ENCODE results near the gene CFAP410. TPM values are rescaled to one million over a fixed set of nuclear protein-coding genes. Genes with fewer than 3 reads are reported as not detected.
"Not testable (repeated sequence)": the region's sequence is repeated elsewhere in the genome, so short reads cannot be mapped to it uniquely, and the experiment has no call there.

CFAP410 gene
- total RNA-seq, 2 experiments from 2014 or later = 13.2 to 14.8 TPM

- H3K27ac Mint-ChIP-seq; CTCF ChIA-PET; DNase-seq; H3K9me3 Mint-ChIP-seq; H3K27me3 Mint-ChIP-seq (ENCODE audit: low read depth); intact Hi-C loops (cut with micrococcal nuclease); H3K4me3 Mint-ChIP-seq; H3K36me3 Mint-ChIP-seq (ENCODE audit: low read depth): not testable (repeated sequence)
- peaks cover 14% of the 10 kb centered on the region for H3K4me1 Mint-ChIP-seq (ENCODE audit: low read depth)
These were observed 3.8 kb upstream of the CFAP410 start for GRCh38 chr21:44342981-44343380.

GRCh38 chr21:44341726-44342458 lies 2.7 kb upstream of the CFAP410 start:
- H3K27ac Mint-ChIP-seq; H3K27me3 Mint-ChIP-seq (ENCODE audit: low read depth); H3K36me3 Mint-ChIP-seq (ENCODE audit: low read depth); H3K4me3 Mint-ChIP-seq; H3K9me3 Mint-ChIP-seq; DNase-seq; intact Hi-C loops (cut with micrococcal nuclease): not testable (repeated sequence)
- CTCF ChIA-PET = interaction anchor here (0.9 kb wide), 1 partner anchor 44 kb away, joined by 5 read pairs; no protein-coding TSS in a partner anchor
- peaks cover 14% of the 10 kb centered on the region for H3K4me1 Mint-ChIP-seq (ENCODE audit: low read depth)

GRCh38 chr21:44337941-44338895 lies 972 bp downstream of the CFAP410 start:
- Mint-ChIP-seq H3K4me3 (peak overlapping the region; percentile 48), H3K27me3 (ENCODE audit: low read depth) (no peaks in the 10 kb centered on the region), H3K9me3 (no peaks in the 10 kb centered on the region), H3K4me1 (ENCODE audit: low read depth) (peaks cover 14% of the 10 kb centered on the region), H3K27ac (peak overlapping the region; percentile 36), H3K36me3 (ENCODE audit: low read depth) (no peaks in the 10 kb centered on the region)
- CTCF ChIA-PET = interaction anchor here (0.8 to 1.7 kb wide), 3 partner anchors 19 to 40 kb away, joined by 3 to 5 read pairs (median 3); no protein-coding TSS in a partner anchor
- peak; percentile 56 for DNase-seq
- intact Hi-C loops (cut with micrococcal nuclease) = loop anchor here (5.0 to 10.0 kb wide), 2 partner anchors 147 to 1366 kb away; partner anchors contain the start of gene PKNOX1

- no peak overlapping the region for H3K27ac Mint-ChIP-seq
- H3K36me3 Mint-ChIP-seq (ENCODE audit: low read depth) = no peaks in the 10 kb centered on the region
- no peaks in the 10 kb centered on the region for H3K9me3 Mint-ChIP-seq
- DNase-seq = no peak
- no peak overlapping the region for H3K4me3 Mint-ChIP-seq
- no peaks in the 10 kb centered on the region for H3K27me3 Mint-ChIP-seq (ENCODE audit: low read depth)
- CTCF ChIA-PET = interaction anchor here (0.8 to 1.7 kb wide), 3 partner anchors 18 to 40 kb away, joined by 3 to 5 read pairs (median 3); no protein-coding TSS in a partner anchor
- intact Hi-C loops (cut with micrococcal nuclease) = loop anchor here (5.0 to 10.0 kb wide), 2 partner anchors 147 to 1365 kb away; partner anchors contain the start of gene PKNOX1
- H3K4me1 Mint-ChIP-seq (ENCODE audit: low read depth) = peaks cover 14% of the 10 kb centered on the region
These were observed 1.7 kb downstream of the CFAP410 start for GRCh38 chr21:44337449-44337848.

- H3K9me3 Mint-ChIP-seq = no peaks in the 10 kb centered on the region
These were observed 3.7 kb downstream of the CFAP410 start for GRCh38 chr21:44335266-44336059.

GRCh38 chr21:44334329-44335030 lies 4.7 kb downstream of the CFAP410 start:
- no peak overlapping the region for H3K27ac Mint-ChIP-seq
- CTCF ChIA-PET = interaction anchor here (0.6 kb wide), 1 partner anchor 676 kb away, joined by 3 read pairs; no protein-coding TSS in a partner anchor
- H3K9me3 Mint-ChIP-seq = no peaks in the 10 kb centered on the region
- no peaks in the 10 kb centered on the region for H3K36me3 Mint-ChIP-seq (ENCODE audit: low read depth)
- intact Hi-C loops (cut with micrococcal nuclease) = loop anchor here (5.0 to 10.0 kb wide), 2 partner anchors 150 to 1362 kb away; partner anchors contain the start of gene PKNOX1
- H3K27me3 Mint-ChIP-seq (ENCODE audit: low read depth) = no peaks in the 10 kb centered on the region
- H3K4me1 Mint-ChIP-seq (ENCODE audit: low read depth) = peaks cover 3% of the 10 kb centered on the region
- H3K4me3 Mint-ChIP-seq = no peak overlapping the region
- DNase-seq = no peak

More at GRCh38 chr21:44335266-44336059, 3.7 kb downstream of the CFAP410 start:
- Mint-ChIP-seq H3K27ac (no peak overlapping the region), H3K4me1 (ENCODE audit: low read depth) (peaks cover 13% of the 10 kb centered on the region), H3K4me3 (no peak overlapping the region), H3K27me3 (ENCODE audit: low read depth) (no peaks in the 10 kb centered on the region), H3K36me3 (ENCODE audit: low read depth) (no peaks in the 10 kb centered on the region)
- DNase-seq = no peak
- CTCF ChIA-PET = interaction anchor here (0.6 kb wide), 1 partner anchor 675 kb away, joined by 3 read pairs; no protein-coding TSS in a partner anchor
- intact Hi-C loops (cut with micrococcal nuclease) = loop anchor here (5.0 to 10.0 kb wide), 2 partner anchors 149 to 1363 kb away; partner anchors contain the start of gene PKNOX1

GRCh38 chr21:44333509-44334328 lies 5.5 kb downstream of the CFAP410 start:
- intact Hi-C loops (cut with micrococcal nuclease) = loop anchor here (10.0 kb wide), 1 partner anchor 151 kb away; no protein-coding TSS in a partner anchor
- CTCF ChIA-PET = no interaction called here
- Mint-ChIP-seq H3K36me3 (ENCODE audit: low read depth) (no peaks in the 10 kb centered on the region), H3K4me3 (no peak overlapping the region), H3K4me1 (ENCODE audit: low read depth) (peaks cover 2% of the 10 kb centered on the region), H3K9me3 (no peaks in the 10 kb centered on the region), H3K27ac (no peak overlapping the region), H3K27me3 (ENCODE audit: low read depth) (no peaks in the 10 kb centered on the region)
- no peak for DNase-seq

GRCh38 chr21:44332965-44333364 lies 6.2 kb downstream of the CFAP410 start:
- H3K4me3 Mint-ChIP-seq = no peak overlapping the region
- CTCF ChIA-PET = no interaction called here
- intact Hi-C loops (cut with micrococcal nuclease) = loop anchor here (10.0 kb wide), 1 partner anchor 152 kb away; no protein-coding TSS in a partner anchor

GRCh38 chr21:44332383-44332782 lies 6.8 kb downstream of the CFAP410 start:
- Mint-ChIP-seq H3K4me1 (ENCODE audit: low read depth) (no peaks in the 10 kb centered on the region), H3K27me3 (ENCODE audit: low read depth) (no peaks in the 10 kb centered on the region), H3K9me3 (no peaks in the 10 kb centered on the region), H3K27ac (no peak overlapping the region), H3K36me3 (ENCODE audit: low read depth) (no peaks in the 10 kb centered on the region), H3K4me3 (no peak overlapping the region)
- intact Hi-C loops (cut with micrococcal nuclease) = loop anchor here (10.0 kb wide), 1 partner anchor 152 kb away; no protein-coding TSS in a partner anchor
- CTCF ChIA-PET = no interaction called here
- no peak for DNase-seq

More at GRCh38 chr21:44332965-44333364, 6.2 kb downstream of the CFAP410 start:
- no peaks in the 10 kb centered on the region for H3K4me1 Mint-ChIP-seq (ENCODE audit: low read depth)
- DNase-seq = no peak
- no peaks in the 10 kb centered on the region for H3K27me3 Mint-ChIP-seq (ENCODE audit: low read depth)
- H3K9me3 Mint-ChIP-seq = no peaks in the 10 kb centered on the region
- H3K27ac Mint-ChIP-seq = no peak overlapping the region
- no peaks in the 10 kb centered on the region for H3K36me3 Mint-ChIP-seq (ENCODE audit: low read depth)

- H3K27ac Mint-ChIP-seq = no peak overlapping the region
- no peaks in the 10 kb centered on the region for H3K36me3 Mint-ChIP-seq (ENCODE audit: low read depth)
- H3K4me3 Mint-ChIP-seq = no peak overlapping the region
- H3K27me3 Mint-ChIP-seq (ENCODE audit: low read depth) = no peaks in the 10 kb centered on the region
- H3K4me1 Mint-ChIP-seq (ENCODE audit: low read depth) = no peaks in the 10 kb centered on the region
- H3K9me3 Mint-ChIP-seq = no peaks in the 10 kb centered on the region
- intact Hi-C loops (cut with micrococcal nuclease) = loop anchor here (10.0 kb wide), 1 partner anchor 153 kb away; no protein-coding TSS in a partner anchor
- DNase-seq = no peak
- CTCF ChIA-PET = no interaction called here
These were observed 7.4 kb downstream of the CFAP410 start for GRCh38 chr21:44331650-44332307.

Data from activated naive CD4-positive, alpha-beta T cell treated with anti-CD3 and anti-CD28 coated beads for 36 hours (primary cell).